Loucy (cell line): Measurements from ENCODE around the gene ANAPC4.

Experiments used
- H2AFZ ChIP-seq: fragments of 200-600 bp; sonication (generic); 2 replicates; pipeline ENCODE4 v1.6.0; 2016; ENCODE audit warnings: antibody characterized with exemption, mild to moderate bottlenecking, low read length, moderate library complexity
- H3F3A ChIP-seq: fragments of 200-600 bp; 2 replicates; pipeline ENCODE4 v1.6.0; 2016; ENCODE audit warnings: antibody characterized with exemption, low read depth, mild to moderate bottlenecking
- H3K27me3 ChIP-seq: fragments of 200-600 bp; sonication (generic); 2 replicates; pipeline ENCODE4 v1.6.1; 2014; ENCODE audit warnings: low read length, mild to moderate bottlenecking; ENCODE audit not compliant: insufficient read depth, poor library complexity, severe bottlenecking
- H3K36me3 ChIP-seq: fragments of 200-600 bp; sonication (generic); 2 replicates; pipeline ENCODE4 v1.6.1; 2016; ENCODE audit warnings: low read length; ENCODE audit not compliant: insufficient read depth
- H3K4me1 ChIP-seq: fragments of 200-600 bp; sonication (generic); 2 replicates; pipeline ENCODE4 v1.5.1; 2014; ENCODE audit warnings: low read length, mild to moderate bottlenecking; ENCODE audit not compliant: insufficient read depth, poor library complexity, severe bottlenecking
- H3K4me2 ChIP-seq: fragments of 200-600 bp; sonication (generic); 2 replicates; pipeline ENCODE4 v1.6.0; 2014; ENCODE audit warnings: antibody characterized with exemption, low read length, low read depth, mild to moderate bottlenecking; ENCODE audit not compliant: poor library complexity, severe bottlenecking
- H3K4me3 ChIP-seq: fragments of 200-600 bp; sonication (generic); 2 replicates; pipeline ENCODE4 v1.5.1; 2014; ENCODE audit warnings: low read length, mild to moderate bottlenecking, mixed read lengths; ENCODE audit not compliant: poor library complexity, severe bottlenecking
- H3K79me2 ChIP-seq: fragments of 200-600 bp; sonication (generic); 2 replicates; pipeline ENCODE4 v1.6.1; 2014; ENCODE audit warnings: low read length; ENCODE audit not compliant: insufficient read depth
- H3K9ac ChIP-seq: fragments of 200-600 bp; sonication (generic); 2 replicates; pipeline ENCODE4 v1.6.0; 2014; ENCODE audit warnings: mild to moderate bottlenecking, low read depth, low read length, moderate library complexity; ENCODE audit not compliant: poor library complexity, severe bottlenecking
- H3K9me2 ChIP-seq: fragments of 200-600 bp; sonication (generic); replicated peaks from 2 replicates; pipeline ENCODE4 v1.6.1; 2016; ENCODE audit warnings: low read depth, low read length, mixed read lengths
- H3K9me3 ChIP-seq: fragments of 200-600 bp; sonication (generic); 2 replicates; pipeline ENCODE4 v1.6.1; 2014; ENCODE audit warnings: mild to moderate bottlenecking, antibody characterized with exemption, low read length, low read depth; ENCODE audit not compliant: insufficient read depth
- H4K20me1 ChIP-seq: fragments of 200-600 bp; sonication (generic); 2 replicates; pipeline ENCODE4 v1.6.0; 2014; ENCODE audit warnings: antibody characterized with exemption, low read length, mild to moderate bottlenecking; ENCODE audit not compliant: insufficient read depth, poor library complexity, severe bottlenecking
- CTCF ChIP-seq: fragments of 200-600 bp; sonication (generic); conservative IDR thresholded peaks from 2 replicates; pipeline ENCODE4 v1.5.1; 2014; ENCODE audit warnings: mild to moderate bottlenecking, antibody characterized with exemption, low read length
- EZH2phosphoT487 ChIP-seq: fragments of 200-600 bp; IDR thresholded peaks from 2 replicates; pipeline ENCODE4 v1.6.1; 2018; ENCODE audit warnings: antibody characterized with exemption, mild to moderate bottlenecking, moderate library complexity, borderline replicate concordance

Gene ANAPC4

GRCh38 chr4:25413261-25413660, 36.2 kb downstream of the ANAPC4 start:
- TF ChIP-seq EZH2phosphoT487 (no peak), CTCF (no peak)
- Histone ChIP-seq H3K36me3 (peaks cover 76% of the 10 kb centered on the region), H4K20me1 (no peaks in the 10 kb centered on the region), H3K4me3 (no peak overlapping the region), H3K27me3 (no peaks in the 10 kb centered on the region), H3K79me2 (no peaks in the 10 kb centered on the region), H3K4me2 (no peak overlapping the region), H3K9ac (no peak overlapping the region), H3K9me3 (no peaks in the 10 kb centered on the region), H2AFZ (no peak overlapping the region), H3F3A (no peaks in the 10 kb centered on the region), H3K9me2 (no peaks in the 10 kb centered on the region), H3K4me1 (no peaks in the 10 kb centered on the region)

GRCh38 chr4:25417014-25417413, 40.0 kb downstream of the ANAPC4 start:
- H3K4me3 ChIP-seq, result no peak overlapping the region
- no peak overlapping the region for H3K9ac ChIP-seq
- no peak overlapping the region for H2AFZ ChIP-seq
- no peak overlapping the region for H3K4me2 ChIP-seq
- no peaks in the 10 kb centered on the region for H3K9me2 ChIP-seq
- no peaks in the 10 kb centered on the region for H3K79me2 ChIP-seq
- no peaks in the 10 kb centered on the region for H4K20me1 ChIP-seq
- H3K36me3 ChIP-seq, result peaks cover 42% of the 10 kb centered on the region
- H3K27me3 ChIP-seq, result no peaks in the 10 kb centered on the region
- H3K9me3 ChIP-seq, result no peaks in the 10 kb centered on the region
- H3K4me1 ChIP-seq, result no peaks in the 10 kb centered on the region
- TF ChIP-seq CTCF (no peak), EZH2phosphoT487 (no peak)
- H3F3A ChIP-seq, result no peaks in the 10 kb centered on the region

GRCh38 chr4:25420931-25421330, 43.9 kb downstream of the ANAPC4 start:
- H3K9me2 ChIP-seq, result no peaks in the 10 kb centered on the region
- TF ChIP-seq CTCF (no peak), EZH2phosphoT487 (no peak)
- no peak overlapping the region for H2AFZ ChIP-seq
- H3K27me3 ChIP-seq, result no peaks in the 10 kb centered on the region
- H3K4me2 ChIP-seq, result no peak overlapping the region
- peaks cover 24% of the 10 kb centered on the region; the same call in 1 of the 2 replicates for H3K36me3 ChIP-seq
- no peaks in the 10 kb centered on the region for H3K9me3 ChIP-seq
- H4K20me1 ChIP-seq, result no peaks in the 10 kb centered on the region
- H3K79me2 ChIP-seq, result no peaks in the 10 kb centered on the region
- H3K9ac ChIP-seq, result no peak overlapping the region
- H3F3A ChIP-seq, result no peaks in the 10 kb centered on the region
- no peaks in the 10 kb centered on the region for H3K4me1 ChIP-seq
- no peak overlapping the region for H3K4me3 ChIP-seq
